Spinal cord (tissue), 10 donors: ENCODE data around the gene U2AF2. TPM values are rescaled to one million over a fixed set of nuclear protein-coding genes. Genes with fewer than 3 reads are reported as not detected.
A peak's percentile ranks its signal among the peaks of the same experiment; 100 is the strongest.

Experiments
- DNase-seq, 6 donors: peaks; one replicate each; pipeline versions ENCODE4 v3.0.0 to v3.0.0-alpha.2; 2013 to 2015; ENCODE audit warnings: low spot score in 6 of 6, low read depth in 4 of 6
- H3K27ac ChIP-seq: one replicate; pipeline ENCODE4 v1.5.1; 2013; ENCODE audit warnings: low read depth, low read length, control low read depth
- H3K27me3 ChIP-seq: one replicate; pipeline ENCODE4 v1.6.1; 2013; ENCODE audit warnings: low read length; ENCODE audit not compliant: control insufficient read depth, insufficient read depth
- H3K36me3 ChIP-seq: one replicate; pipeline ENCODE4 v1.6.1; 2013; ENCODE audit warnings: low read length; ENCODE audit not compliant: control insufficient read depth, insufficient read depth
- H3K4me1 ChIP-seq: one replicate; pipeline ENCODE4 v1.6.1; 2013; ENCODE audit warnings: low read length; ENCODE audit not compliant: control insufficient read depth, insufficient read depth
- H3K4me3 ChIP-seq: one replicate; pipeline ENCODE4 v1.5.1; 2013; ENCODE audit warnings: low read depth, low read length, control low read depth
- H3K9me3 ChIP-seq: one replicate; pipeline ENCODE4 v1.6.1; 2013; ENCODE audit warnings: low read length; ENCODE audit not compliant: control insufficient read depth, insufficient read depth
- WGBS: methylation state at CpG from one replicate; pipeline ENCODE4 v1.1.5; 2013; ENCODE audit warnings: missing lambda C conversion rate; ENCODE audit not compliant: insufficient coverage; 5-methylcytosine and 5-hydroxymethylcytosine counted together
- polyA plus RNA-seq, 2 donors: library from polyadenylated mRNA; unstranded; fragments of 120-200 nt; gene quantifications; one replicate each; pipeline ENCODE4 v1.2.1, GENCODE V29; 2013; ENCODE audit not compliant: insufficient read length in 2 of 2
- total RNA-seq, 2 donors: library from RNA; depleted of rRNA in 1 of 2; stranded (reverse); fragments of 120-200 nt in 1 of 2; fragments of >200 nt in 1 of 2; gene quantifications; one replicate each; pipeline versions ENCODE4 v1.2.3 to v1.2.4, GENCODE V29; 2013 to 2014
- donor health status: healthy.

The U2AF2 gene
- total and polyA plus RNA-seq, 4 donors: 60.7 to 207 (median 161) TPM

DNA sequence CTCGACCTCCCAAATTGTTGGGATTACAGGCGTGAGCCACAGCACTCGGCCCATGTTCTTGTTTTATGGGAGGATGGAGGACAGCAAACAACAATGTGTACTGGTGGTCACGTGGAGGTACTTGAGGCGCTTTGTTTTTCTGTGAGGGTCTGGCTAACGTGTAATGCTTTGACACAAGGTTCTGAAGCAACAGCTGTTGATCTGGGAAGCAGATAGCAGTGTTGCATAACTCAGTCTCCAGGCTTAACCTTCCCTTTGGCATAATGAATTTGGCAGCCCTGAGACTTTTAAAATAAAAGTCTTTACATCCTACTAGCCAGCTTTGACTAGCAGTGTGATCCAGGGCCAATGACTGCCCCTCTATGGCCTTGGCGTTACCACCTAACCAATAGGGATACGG lies 21.0 kb upstream of the U2AF2 start:
- no peaks in the 10 kb centered on the region for H3K27me3 ChIP-seq
- H3K4me1 ChIP-seq: peaks cover 36% of the 10 kb centered on the region
- 97% methylated on average over 8 of the region's 8 CpGs for WGBS
- H3K27ac ChIP-seq: no peak overlapping the region
- no peak for DNase-seq
- H3K36me3 ChIP-seq: peaks cover 14% of the 10 kb centered on the region
- no peaks in the 10 kb centered on the region for H3K9me3 ChIP-seq
- H3K4me3 ChIP-seq: no peak overlapping the region

DNA sequence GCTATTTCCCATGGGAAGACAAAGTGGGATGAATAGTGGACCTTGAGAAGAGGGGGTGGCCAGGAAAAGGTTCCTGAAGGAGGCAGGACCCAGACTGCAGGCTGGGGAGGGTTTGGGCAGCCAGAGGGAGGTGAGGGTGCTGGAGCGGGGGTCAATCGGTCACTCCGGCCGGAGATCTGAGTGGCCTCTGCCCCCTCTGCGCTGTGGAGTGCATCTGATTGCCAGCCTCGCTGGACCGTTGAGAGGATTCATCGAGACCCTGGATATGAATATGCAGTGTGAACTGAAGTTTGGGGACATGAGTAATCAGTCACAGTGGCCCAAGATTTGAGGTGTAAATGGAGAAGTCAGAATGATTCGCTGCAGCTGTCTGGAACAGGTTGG lies 19.5 kb upstream of the U2AF2 start:
- H3K27me3 ChIP-seq: no peaks in the 10 kb centered on the region
- DNase-seq: no peak
- peaks cover 14% of the 10 kb centered on the region for H3K36me3 ChIP-seq
- H3K4me1 ChIP-seq: peaks cover 50% of the 10 kb centered on the region
- H3K9me3 ChIP-seq: no peaks in the 10 kb centered on the region
- peak overlapping the region; percentile 87 for H3K4me3 ChIP-seq
- H3K27ac ChIP-seq: peak overlapping the region; percentile 90
- WGBS: 8% methylated on average over 9 of the region's 9 CpGs

DNA sequence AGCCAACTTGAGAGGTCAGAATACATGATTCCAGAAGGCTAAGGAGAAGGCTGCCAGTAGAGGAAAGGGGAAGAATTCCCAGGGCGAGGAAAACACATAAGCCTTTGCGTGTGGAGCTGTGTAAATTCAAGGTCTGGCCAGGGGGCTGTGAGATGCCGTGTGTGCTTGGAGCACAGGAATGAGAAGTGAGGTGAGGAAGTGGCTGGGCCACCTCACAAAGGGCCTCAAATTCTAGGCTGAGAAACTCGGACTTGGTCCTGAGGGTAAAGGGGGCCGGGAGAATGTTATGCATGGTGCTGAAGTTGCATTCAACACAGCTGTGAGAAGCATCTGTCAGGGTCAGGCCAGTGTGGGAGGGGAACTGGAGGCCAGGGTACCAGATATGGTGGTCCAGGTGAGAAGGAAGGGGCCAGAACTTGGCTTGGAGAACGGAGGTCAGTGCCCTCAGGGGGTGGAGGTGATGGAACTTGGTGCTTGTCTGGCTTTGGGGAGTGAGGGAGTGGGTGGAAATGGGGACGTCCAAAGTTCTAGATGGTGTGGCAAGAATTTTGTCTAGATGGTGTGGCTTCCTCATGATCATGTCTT lies 18.9 kb upstream of the U2AF2 start:
- peaks cover 53% of the 10 kb centered on the region for H3K4me1 ChIP-seq
- DNase-seq: no peak
- no peaks in the 10 kb centered on the region for H3K9me3 ChIP-seq
- H3K4me3 ChIP-seq: peak overlapping the region; percentile 87
- 77% methylated on average over 7 of the region's 7 CpGs for WGBS
- H3K27ac ChIP-seq: no peak overlapping the region
- H3K36me3 ChIP-seq: peaks cover 14% of the 10 kb centered on the region
- H3K27me3 ChIP-seq: no peaks in the 10 kb centered on the region

DNA sequence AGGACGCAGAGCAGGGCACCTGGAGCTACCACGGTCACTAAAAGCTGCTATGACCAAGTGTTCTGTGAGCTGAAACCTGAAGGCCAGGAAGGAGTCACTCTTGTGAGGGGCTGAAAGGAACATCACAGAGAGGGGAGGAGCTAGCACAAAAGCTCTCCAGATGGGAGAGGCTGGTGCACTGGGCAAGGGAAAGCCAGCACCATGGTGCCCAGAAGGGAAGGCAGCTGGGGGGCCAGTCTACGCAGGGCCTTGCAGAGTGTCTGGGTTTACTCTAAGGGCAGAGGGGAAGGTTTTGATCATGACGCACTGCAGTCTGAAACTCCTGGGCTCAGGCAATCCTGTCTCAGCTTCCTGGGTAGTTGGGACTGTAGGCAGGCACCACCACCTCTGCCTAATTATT lies 18.1 kb upstream of the U2AF2 start:
- Histone ChIP-seq H3K36me3 (peaks cover 14% of the 10 kb centered on the region), H3K4me1 (peaks cover 57% of the 10 kb centered on the region), H3K27ac (no peak overlapping the region), H3K27me3 (no peaks in the 10 kb centered on the region), H3K4me3 (no peak overlapping the region), H3K9me3 (no peaks in the 10 kb centered on the region)
- no peak for DNase-seq
- 100% methylated on average over 3 of the region's 4 CpGs for WGBS

DNA sequence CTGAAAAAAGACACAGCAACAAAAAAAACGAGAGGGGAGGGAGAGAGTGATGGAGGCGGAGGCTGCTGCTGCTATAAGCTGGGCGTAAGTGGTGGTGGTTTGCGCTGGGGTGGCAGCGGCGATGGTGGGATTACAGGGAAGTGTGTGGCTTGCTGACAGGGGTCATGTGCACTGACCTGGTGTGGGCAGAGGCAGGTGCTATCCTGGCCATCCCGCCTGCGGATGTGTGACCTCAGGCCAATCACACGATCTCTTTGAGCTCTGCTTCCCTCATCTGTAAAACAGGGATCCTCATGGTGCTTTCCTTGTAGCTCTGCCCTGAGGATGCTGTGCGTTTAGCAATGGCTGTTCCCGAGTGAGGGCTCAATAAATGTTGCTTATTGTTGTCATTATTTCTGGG lies 17.3 kb upstream of the U2AF2 start:
- Histone ChIP-seq H3K4me1 (peaks cover 62% of the 10 kb centered on the region), H3K9me3 (no peaks in the 10 kb centered on the region), H3K27ac (no peak overlapping the region), H3K36me3 (peaks cover 14% of the 10 kb centered on the region), H3K4me3 (no peak overlapping the region), H3K27me3 (no peaks in the 10 kb centered on the region)
- WGBS: 86% methylated on average over 11 of the region's 11 CpGs
- DNase-seq: no peak

DNA sequence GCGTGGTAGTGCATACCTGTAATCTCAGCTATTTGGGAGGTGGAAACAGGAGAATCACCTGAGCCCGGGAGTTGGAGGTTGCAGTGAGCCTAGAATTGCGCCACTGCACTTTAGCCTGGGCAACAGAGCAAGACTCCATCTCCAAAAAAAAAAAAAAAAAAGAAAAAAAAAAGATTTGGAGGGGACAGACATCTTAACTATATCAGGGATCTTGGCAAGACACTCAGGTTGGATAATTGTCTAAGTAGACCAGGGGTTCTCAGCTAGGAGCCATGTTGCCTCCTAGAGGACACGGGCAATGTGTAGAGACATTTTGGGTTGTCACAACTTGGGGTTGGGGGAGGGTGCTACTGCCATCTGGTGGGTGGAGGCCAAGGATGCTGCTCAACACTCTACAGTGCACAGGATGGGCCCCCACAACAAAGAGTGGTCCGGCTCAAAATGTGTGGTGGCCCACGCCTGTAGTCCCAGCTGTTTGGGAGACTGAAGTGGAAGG lies 15.9 kb upstream of the U2AF2 start:
- H3K27ac ChIP-seq: no peak overlapping the region
- H3K9me3 ChIP-seq: no peaks in the 10 kb centered on the region
- peaks cover 71% of the 10 kb centered on the region for H3K4me1 ChIP-seq
- no CpG with 5 or more reads among the region's 6 CpGs for WGBS
- H3K27me3 ChIP-seq: no peaks in the 10 kb centered on the region
- no peak overlapping the region for H3K4me3 ChIP-seq
- H3K36me3 ChIP-seq: peaks cover 14% of the 10 kb centered on the region
- DNase-seq: peak in 2 of 6 donors; percentile 49 to 68

DNA sequence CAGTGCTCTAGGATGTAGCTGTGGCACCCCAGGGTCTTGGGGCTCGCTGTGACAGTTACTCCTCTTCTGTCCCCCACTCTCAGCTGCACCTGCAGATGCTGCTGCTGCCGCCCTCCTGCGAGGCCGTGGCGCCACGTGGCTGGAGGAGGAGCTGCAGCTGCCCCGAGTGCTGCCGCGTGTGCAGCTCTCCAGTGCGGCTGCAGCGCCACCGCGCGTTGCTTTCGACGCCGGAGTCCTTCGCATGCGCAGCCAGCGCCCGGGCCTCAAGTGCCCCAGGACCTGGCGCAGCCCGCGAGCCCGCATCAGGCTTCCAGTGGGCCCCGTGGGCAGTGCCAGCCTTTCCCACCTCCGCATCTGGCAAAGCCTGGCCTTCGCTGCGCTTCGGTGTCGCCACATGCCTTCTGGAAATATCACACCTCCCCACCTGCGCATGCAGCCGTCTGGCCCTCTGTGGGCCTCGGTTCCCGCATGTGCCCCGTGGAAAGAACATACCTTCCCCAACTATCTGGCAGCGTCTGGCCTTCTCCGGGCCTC lies 14.7 kb upstream of the U2AF2 start:
- 7% methylated on average over 38 of the region's 38 CpGs for WGBS
- Histone ChIP-seq H3K9me3 (no peaks in the 10 kb centered on the region), H3K27me3 (no peaks in the 10 kb centered on the region), H3K27ac (peak overlapping the region; percentile 89), H3K4me3 (peak overlapping the region; percentile 73), H3K4me1 (peaks cover 75% of the 10 kb centered on the region), H3K36me3 (peaks cover 25% of the 10 kb centered on the region)
- peak in 2 of 6 donors; percentile 84 to 88 for DNase-seq

DNA sequence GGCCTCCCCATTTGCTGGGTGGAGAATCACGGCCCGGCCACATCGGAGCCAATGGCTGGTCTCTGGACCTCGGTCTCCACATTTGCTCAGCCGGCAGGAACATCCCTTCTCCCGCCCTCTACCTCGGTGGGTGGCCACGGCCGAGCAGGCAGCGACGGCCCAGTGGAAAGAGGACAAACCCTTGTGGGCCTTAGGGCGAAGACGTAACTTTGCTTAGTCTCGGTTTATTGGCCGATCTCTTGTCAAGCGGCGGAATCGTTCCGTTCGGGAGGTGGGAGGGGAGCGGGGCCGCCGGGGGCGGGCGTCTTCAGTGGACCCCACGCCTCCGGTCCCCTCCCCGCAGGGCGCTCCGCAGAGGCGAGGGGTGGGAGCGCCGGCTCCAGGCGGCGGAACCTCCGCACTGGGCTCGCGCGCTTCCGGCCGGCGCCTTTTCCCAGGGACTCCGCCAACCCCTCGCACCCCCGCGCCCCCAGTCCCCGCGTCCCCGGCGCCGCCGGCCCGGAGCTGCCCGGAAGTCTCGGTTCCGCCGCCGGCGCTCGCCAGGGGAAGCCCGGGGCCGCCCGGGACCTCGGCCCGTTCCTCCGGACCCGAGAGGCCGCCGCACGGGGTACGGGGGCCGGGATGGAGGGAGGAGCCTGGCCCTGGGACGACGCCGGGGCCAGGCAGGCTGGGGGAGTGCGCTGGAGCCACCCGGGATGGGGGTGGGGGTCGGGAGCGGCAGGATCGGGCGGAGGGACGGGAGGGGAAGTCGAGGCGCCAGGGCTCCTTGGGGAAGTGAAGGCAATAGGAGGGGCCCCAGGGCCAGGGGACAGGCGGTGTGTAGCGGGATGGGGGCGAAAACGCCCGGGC lies 14.0 kb upstream of the U2AF2 start, which contains the start of gene ZNF580:
Gene ZNF580 (plus strand): TSS at position 426 of the 849 bp plus-strand sequence. CDS start 1,507 bp downstream, outside the sequence.
- H3K9me3 ChIP-seq: no peaks in the 10 kb centered on the region
- WGBS: under 1% methylated on average over 86 of the region's 89 CpGs
- H3K4me1 ChIP-seq: peaks cover 70% of the 10 kb centered on the region
- DNase-seq: peak in 2 of 6 donors; percentile 81 to 88
- peaks cover 31% of the 10 kb centered on the region for H3K36me3 ChIP-seq
- H3K27me3 ChIP-seq: no peaks in the 10 kb centered on the region
- peak within 1 kb of the TSS; percentile 73 for H3K4me3 ChIP-seq
- peak within 1 kb of the TSS; percentile 89 for H3K27ac ChIP-seq

DNA sequence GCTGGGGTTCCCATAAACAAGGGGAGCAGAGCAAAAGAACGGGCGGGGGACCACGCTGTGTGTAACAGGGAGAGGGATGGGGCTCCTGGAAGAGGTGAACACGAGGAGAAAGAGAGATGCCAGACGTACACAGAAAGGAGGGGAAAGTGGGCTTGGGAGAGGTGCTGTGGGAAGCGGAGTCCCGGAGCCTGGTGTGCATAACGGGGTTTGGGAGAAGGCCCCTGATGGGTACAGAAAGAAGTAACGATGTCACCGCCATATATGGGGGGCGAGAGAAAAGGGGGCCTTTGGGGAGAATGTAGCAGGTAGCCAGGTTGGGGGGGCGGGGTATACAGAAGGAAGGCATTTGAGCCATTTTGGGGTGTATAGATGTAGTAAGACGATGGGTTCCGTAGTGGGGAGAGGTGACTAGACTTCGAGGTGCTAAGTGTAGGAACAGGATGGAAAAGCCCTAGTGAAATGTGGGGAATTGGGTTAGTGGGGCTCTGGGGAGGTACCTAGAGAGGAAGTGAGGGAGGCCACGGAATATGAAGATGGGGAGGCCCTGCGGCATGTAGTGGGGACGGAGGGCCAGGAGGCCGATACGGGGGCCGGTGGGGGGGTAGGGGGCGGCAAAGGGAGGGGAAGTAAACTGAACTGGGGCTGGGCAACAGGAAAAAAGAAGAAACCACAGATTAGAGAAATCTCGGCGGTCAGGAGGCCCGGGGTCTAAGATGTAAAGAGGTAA lies 13.2 kb upstream of the U2AF2 start:
- peak overlapping the region; percentile 73 for H3K4me3 ChIP-seq
- WGBS: under 1% methylated on average over 25 of the region's 25 CpGs
- H3K27ac ChIP-seq: peak overlapping the region; percentile 79
- no peaks in the 10 kb centered on the region for H3K9me3 ChIP-seq
- H3K36me3 ChIP-seq: peaks cover 30% of the 10 kb centered on the region
- no peak for DNase-seq
- H3K27me3 ChIP-seq: no peaks in the 10 kb centered on the region
- peaks cover 62% of the 10 kb centered on the region for H3K4me1 ChIP-seq
